ENCODE results near the gene ANKHD1.

DNA sequence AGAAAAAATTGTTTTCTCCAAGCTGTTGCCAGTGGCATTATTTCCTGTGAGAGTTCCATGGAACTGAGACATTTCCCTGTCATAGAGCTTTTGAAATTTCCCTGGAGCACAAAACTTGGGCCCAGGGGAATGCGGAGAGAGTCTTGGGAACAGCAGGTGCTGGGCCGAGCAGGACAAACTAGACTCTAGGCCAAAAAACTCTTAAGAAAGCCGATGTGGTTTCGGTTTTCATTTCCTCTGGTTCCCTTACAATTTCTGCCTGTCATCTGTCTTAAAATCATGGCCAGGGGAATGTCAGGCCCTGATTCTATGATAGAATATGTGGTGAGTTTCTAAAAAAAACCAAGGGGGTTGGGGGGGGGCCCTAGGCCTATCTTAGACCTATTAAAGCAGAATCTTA is 167.6 kb downstream of the ANKHD1 start:
- TF ChIP-seq, protein P1, sequence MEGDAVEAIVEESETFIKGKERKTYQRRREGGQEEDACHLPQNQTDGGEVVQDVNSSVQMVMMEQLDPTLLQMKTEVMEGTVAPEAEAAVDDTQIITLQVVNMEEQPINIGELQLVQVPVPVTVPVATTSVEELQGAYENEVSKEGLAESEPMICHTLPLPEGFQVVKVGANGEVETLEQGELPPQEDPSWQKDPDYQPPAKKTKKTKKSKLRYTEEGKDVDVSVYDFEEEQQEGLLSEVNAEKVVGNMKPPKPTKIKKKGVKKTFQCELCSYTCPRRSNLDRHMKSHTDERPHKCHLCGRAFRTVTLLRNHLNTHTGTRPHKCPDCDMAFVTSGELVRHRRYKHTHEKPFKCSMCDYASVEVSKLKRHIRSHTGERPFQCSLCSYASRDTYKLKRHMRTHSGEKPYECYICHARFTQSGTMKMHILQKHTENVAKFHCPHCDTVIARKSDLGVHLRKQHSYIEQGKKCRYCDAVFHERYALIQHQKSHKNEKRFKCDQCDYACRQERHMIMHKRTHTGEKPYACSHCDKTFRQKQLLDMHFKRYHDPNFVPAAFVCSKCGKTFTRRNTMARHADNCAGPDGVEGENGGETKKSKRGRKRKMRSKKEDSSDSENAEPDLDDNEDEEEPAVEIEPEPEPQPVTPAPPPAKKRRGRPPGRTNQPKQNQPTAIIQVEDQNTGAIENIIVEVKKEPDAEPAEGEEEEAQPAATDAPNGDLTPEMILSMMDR (IDR thresholded peaks at IDR 0.05): no peak
- no peak for TF ChIP-seq POLR2A (IDR thresholded peaks at IDR 0.05)
